Lower leg skin (tissue), 3 donors: ENCODE measurements around the gene TTBK1.

Experiments used
- CTCF ChIP-seq, 3 donors: fragments of 450-650 bp; IDR thresholded peaks; one replicate each; pipeline ENCODE4 v1.5.1; 2016; ENCODE audit warnings: antibody characterized with exemption in 3 of 3, mild to moderate bottlenecking in 3 of 3, moderate library complexity in 2 of 3
- POLR2A ChIP-seq, 2 donors: fragments of 450-650 bp; IDR thresholded peaks; one replicate each; pipeline ENCODE4 v1.6.1; 2016 to 2017; ENCODE audit warnings: antibody characterized with exemption in 2 of 2, mild to moderate bottlenecking in 1 of 2, moderate library complexity in 1 of 2

GRCh38 chr6:43292763-43293318 lies 49.6 kb downstream of the TTBK1 start:
- TF ChIP-seq CTCF (IDR thresholded peaks at IDR 0.05) (no peak), POLR2A (IDR thresholded peaks at IDR 0.05) (no peak)
